ENCODE data around the gene PRUNE2.

- no peak for TF ChIP-seq POLR2AphosphoS5 (IDR thresholded peaks at IDR 0.05)
- TF ChIP-seq POLR2A (IDR thresholded peaks at IDR 0.05): no peak
Observed at GRCh38 chr9:76884823-76885222, 21.1 kb downstream of the PRUNE2 start.

All from upper lobe of left lung (tissue), 4 donors.